Measurements from ENCODE around the gene TXNDC2.

Gene TXNDC2

DNA sequence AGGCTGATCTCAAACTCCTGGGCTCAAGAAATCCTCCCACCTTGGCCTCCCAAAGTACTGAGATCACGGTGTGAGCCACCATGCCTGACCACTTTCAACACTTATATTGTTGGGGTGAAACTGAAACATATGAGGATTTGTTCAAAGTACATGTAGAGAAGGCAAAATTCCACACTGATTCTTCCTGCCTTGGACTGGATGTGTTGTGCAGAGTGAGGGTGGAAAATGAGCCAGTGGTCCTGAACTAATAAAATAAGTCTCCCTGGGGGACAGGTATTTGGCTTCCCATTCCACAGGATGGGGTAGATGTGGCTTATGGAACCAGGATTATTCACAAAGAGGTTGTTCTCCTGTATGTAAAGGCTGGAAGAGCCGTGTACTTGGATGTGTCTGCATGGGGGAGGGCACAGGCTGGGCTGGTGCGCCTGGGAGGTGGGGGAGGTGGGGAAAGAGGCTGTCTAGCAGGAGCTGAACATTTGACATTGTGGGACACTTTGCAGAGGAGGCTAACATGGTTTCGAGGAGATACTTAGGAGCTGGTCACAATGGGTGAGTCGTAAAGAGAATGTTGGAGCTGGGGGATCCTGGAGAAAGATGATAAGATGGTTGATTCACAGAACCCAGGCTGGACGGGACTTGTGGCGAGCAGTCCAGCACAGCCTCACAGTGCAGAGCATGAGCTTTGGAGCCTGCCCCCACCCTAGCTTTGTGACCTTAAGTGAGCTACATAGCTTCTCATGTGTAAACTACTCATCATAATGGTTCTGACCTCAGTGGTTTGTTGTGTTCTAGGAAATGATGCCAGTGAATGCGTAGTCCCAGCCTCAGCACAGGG is at the start of gene TXNDC2:
TXNDC2 (plus strand) TSS at position 804 of the 835 bp plus-strand sequence. CDS start 708 bp downstream, outside the sequence.
- Mint-ChIP-seq H3K4me1 (no peaks in the 10 kb centered on the region), H3K9me3 (no peaks in the 10 kb centered on the region), H3K4me3 (no peak within 1 kb of the TSS), H3K27ac (no peak within 1 kb of the TSS), H3K36me3 (no peaks in the 10 kb centered on the region), H3K27me3 (no peaks in the 10 kb centered on the region)
- no peak for ATAC-seq (ENCODE audit: low read depth)
- DNase-seq (ENCODE audit: low spot score in 2 of 2): no peak

DNA sequence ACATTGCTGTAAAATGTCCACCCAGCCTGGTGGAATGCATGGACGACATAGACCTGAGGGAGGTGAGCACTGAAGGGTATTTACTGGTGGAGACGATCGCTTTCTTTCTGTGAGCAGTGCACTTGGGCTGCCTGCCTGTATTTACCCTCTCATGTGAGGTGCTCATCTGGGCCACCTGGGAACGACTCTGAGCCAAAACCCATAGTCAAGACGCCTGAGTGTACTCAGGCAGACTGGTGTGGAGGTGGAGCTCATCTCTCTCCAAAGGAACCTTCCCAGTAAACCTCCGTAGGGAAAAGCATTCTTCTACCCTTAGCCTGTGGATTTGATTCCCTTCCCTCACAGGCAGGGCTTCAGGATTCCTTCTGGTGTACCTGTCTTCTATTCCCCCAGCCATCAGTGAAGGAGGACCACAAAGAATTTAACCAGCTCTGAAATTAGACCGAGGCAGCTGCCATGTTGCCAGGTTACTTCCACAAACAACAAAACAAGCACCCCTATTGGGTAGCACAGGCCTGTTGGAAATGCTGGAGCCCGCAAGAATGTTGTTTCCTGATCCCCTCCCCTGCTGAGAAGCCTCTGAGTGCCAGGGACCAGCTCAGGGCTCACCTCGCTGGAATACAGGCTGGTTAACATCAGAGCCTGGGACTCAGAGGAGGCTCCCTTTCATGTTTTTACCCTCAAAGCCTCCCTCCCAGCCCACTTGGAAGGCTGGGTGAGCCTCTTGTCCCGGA is 47.5 kb upstream of the TXNDC2 start:
- H3K27ac Mint-ChIP-seq: peak overlapping the region; percentile 26
- no peaks in the 10 kb centered on the region for H3K27me3 Mint-ChIP-seq
- no peak for ATAC-seq (ENCODE audit: low read depth)
- DNase-seq (ENCODE audit: low spot score in 2 of 2): no peak
- H3K4me1 Mint-ChIP-seq: peaks cover 14% of the 10 kb centered on the region
- no peak overlapping the region for H3K4me3 Mint-ChIP-seq
- H3K9me3 Mint-ChIP-seq: peaks cover 7% of the 10 kb centered on the region
- H3K36me3 Mint-ChIP-seq: peaks cover 20% of the 10 kb centered on the region

- H3K4me1 Mint-ChIP-seq: peaks cover 12% of the 10 kb centered on the region
Observed at GRCh38 chr18:9839211-9839610, 46.6 kb upstream of the TXNDC2 start.

DNA sequence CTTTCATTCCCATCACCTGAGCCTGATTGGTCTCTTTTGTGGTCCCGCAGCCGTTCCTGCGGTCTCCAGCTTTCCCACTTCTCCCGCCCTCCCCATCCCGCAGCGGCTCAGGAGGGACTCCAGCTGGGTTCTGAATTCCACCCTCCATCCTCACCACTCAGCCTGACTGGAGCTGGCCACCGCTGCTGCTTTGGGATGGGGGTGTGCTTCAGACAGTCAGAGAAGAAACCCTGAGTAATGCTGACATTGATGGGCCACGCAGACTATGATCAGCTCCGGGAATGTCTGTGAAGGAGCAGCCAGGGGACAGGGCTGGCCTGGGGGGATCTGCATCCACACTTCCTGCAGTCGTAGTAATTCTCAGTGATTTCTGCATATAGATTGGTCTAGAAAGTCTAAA is 45.9 kb upstream of the TXNDC2 start:
- no peak for ATAC-seq (ENCODE audit: low read depth)
- Mint-ChIP-seq H3K27me3 (no peaks in the 10 kb centered on the region), H3K9me3 (peaks cover 7% of the 10 kb centered on the region), H3K4me3 (no peak overlapping the region), H3K36me3 (peaks cover 22% of the 10 kb centered on the region), H3K27ac (no peak overlapping the region), H3K4me1 (peaks cover 12% of the 10 kb centered on the region)
- DNase-seq (ENCODE audit: low spot score in 2 of 2): no peak

More at GRCh38 chr18:9839211-9839610, 46.6 kb upstream of the TXNDC2 start:
- peak overlapping the region; percentile 26 for H3K27ac Mint-ChIP-seq
- H3K36me3 Mint-ChIP-seq: peaks cover 22% of the 10 kb centered on the region
- no peak for DNase-seq (ENCODE audit: low spot score in 2 of 2)
- ATAC-seq (ENCODE audit: low read depth): no peak
- H3K4me3 Mint-ChIP-seq: no peak overlapping the region
- peaks cover 7% of the 10 kb centered on the region for H3K9me3 Mint-ChIP-seq
- H3K27me3 Mint-ChIP-seq: no peaks in the 10 kb centered on the region

DNA sequence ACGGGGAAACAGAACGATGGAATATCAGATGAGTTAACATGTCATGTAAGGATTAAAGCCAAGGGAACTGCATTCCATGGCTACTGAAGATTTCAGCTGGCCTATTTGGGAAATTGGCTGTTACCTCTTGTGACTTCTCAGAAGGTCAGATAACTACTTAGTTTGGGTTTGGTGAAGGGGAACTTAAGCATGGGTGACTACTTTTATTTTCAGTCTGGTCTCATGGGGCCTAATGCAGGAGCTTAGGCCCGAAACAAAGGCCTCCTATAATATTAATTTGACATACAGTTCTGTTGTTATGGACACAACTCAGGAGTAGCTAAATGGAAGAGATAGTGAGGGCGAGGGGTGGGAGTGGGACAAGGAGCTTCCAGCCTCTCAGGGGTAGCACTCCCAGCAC is 44.0 kb upstream of the TXNDC2 start:
- Mint-ChIP-seq H3K27ac (peak overlapping the region; percentile 69), H3K36me3 (peaks cover 22% of the 10 kb centered on the region), H3K4me1 (peaks cover 8% of the 10 kb centered on the region), H3K9me3 (peaks cover 4% of the 10 kb centered on the region), H3K4me3 (no peak overlapping the region), H3K27me3 (no peaks in the 10 kb centered on the region)
- DNase-seq (ENCODE audit: low spot score in 2 of 2) (no peak), ATAC-seq (ENCODE audit: low read depth) (no peak)

DNA sequence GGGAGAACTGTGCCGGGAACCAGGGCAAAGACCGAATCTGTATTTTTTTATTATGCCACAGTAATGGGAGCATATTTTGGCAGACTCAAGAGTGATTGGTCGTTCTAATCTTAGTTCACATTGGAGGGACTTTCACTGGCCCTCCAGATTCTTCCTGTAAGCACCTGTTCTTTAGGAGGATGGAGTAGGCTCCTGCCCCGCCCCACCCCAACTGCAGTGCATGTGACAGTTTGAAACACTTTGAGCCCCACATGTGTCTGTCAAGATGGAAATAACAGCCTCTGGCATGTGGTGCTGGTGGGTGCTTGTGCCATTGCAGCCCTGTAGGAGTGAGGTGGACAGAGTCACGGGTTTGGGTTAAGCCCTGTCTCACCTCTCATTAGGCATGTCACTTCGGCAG is 43.3 kb upstream of the TXNDC2 start:
- DNase-seq (ENCODE audit: low spot score in 2 of 2): no peak
- ATAC-seq (ENCODE audit: low read depth): no peak
- Mint-ChIP-seq H3K4me3 (no peak overlapping the region), H3K27me3 (no peaks in the 10 kb centered on the region), H3K36me3 (peaks cover 21% of the 10 kb centered on the region), H3K9me3 (no peaks in the 10 kb centered on the region), H3K27ac (no peak overlapping the region), H3K4me1 (peaks cover 5% of the 10 kb centered on the region)

- Mint-ChIP-seq H3K9me3 (no peaks in the 10 kb centered on the region), H3K27me3 (no peaks in the 10 kb centered on the region), H3K4me1 (peaks cover 13% of the 10 kb centered on the region), H3K27ac (no peak overlapping the region), H3K36me3 (peaks cover 27% of the 10 kb centered on the region), H3K4me3 (no peak overlapping the region)
- ATAC-seq (ENCODE audit: low read depth) (no peak), DNase-seq (ENCODE audit: low spot score in 2 of 2) (no peak)
Observed at GRCh38 chr18:9845256-9845655, 40.5 kb upstream of the TXNDC2 start.

- peaks cover 31% of the 10 kb centered on the region for H3K36me3 Mint-ChIP-seq
- DNase-seq (ENCODE audit: low spot score in 2 of 2) (no peak), ATAC-seq (ENCODE audit: low read depth) (no peak)
- H3K27me3 Mint-ChIP-seq: no peaks in the 10 kb centered on the region
- H3K9me3 Mint-ChIP-seq: no peaks in the 10 kb centered on the region
- H3K27ac Mint-ChIP-seq: no peak overlapping the region
- peaks cover 13% of the 10 kb centered on the region for H3K4me1 Mint-ChIP-seq
- H3K4me3 Mint-ChIP-seq: no peak overlapping the region
Observed at GRCh38 chr18:9846162-9846925, 39.4 kb upstream of the TXNDC2 start.

- ATAC-seq (ENCODE audit: low read depth): no peak
Observed at GRCh38 chr18:9848170-9848879, 37.4 kb upstream of the TXNDC2 start.

DNA sequence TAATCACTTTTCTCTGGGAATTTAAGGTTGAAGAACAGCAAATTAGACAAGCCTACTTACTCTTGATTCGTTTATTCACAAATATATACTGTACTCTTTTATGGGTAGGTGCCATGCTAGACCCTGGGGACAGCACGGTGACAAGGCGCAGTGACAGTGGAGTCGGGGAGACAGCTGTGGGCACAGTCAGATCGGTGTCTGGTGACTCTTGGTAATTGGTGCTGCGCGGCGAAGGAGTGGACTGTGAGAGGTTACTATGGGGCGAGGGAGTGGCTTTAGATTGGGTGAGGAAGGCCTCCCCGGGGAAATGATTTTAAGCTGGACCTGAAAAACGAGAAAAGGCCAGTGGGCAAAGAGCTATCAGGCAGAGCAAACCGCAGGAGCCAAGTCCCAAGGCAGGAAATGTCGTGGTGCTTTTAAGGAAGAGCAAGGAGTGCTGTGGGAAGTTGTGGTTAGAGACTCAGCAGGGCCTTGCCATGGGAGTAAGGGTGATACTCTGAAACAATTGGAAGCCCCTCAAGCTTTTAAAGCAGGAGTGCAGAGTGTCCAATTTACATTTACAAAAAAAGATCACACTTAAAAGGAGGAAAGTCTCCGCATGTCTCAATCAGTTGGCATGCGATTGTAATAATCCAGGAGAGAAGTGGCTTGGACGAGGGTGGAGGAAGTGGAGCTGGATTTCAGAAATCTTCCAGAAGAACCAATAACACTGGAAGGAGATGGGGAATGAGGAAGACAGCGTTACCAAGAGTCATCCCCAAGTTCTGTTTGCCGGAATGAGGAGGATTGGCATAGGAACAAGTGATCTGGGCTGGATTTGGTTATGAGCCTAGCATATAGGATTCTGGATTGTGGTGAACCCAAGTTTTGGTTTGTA is 36.1 kb upstream of the TXNDC2 start:
- DNase-seq (ENCODE audit: low spot score in 2 of 2) (no peak), ATAC-seq (ENCODE audit: low read depth) (no peak)
- Mint-ChIP-seq H3K4me1 (peaks cover 11% of the 10 kb centered on the region), H3K27ac (no peak overlapping the region), H3K4me3 (no peak overlapping the region), H3K9me3 (no peaks in the 10 kb centered on the region), H3K27me3 (no peaks in the 10 kb centered on the region), H3K36me3 (peaks cover 37% of the 10 kb centered on the region)

More at GRCh38 chr18:9848170-9848879, 37.4 kb upstream of the TXNDC2 start:
- no peak for DNase-seq (ENCODE audit: low spot score in 2 of 2)
- H3K9me3 Mint-ChIP-seq: no peaks in the 10 kb centered on the region
- no peaks in the 10 kb centered on the region for H3K27me3 Mint-ChIP-seq
- peaks cover 36% of the 10 kb centered on the region for H3K36me3 Mint-ChIP-seq
- no peak overlapping the region for H3K4me3 Mint-ChIP-seq
- no peak overlapping the region for H3K27ac Mint-ChIP-seq
- peaks cover 8% of the 10 kb centered on the region for H3K4me1 Mint-ChIP-seq

- Mint-ChIP-seq H3K36me3 (peaks cover 38% of the 10 kb centered on the region), H3K27ac (no peak overlapping the region), H3K4me3 (no peak overlapping the region), H3K27me3 (no peaks in the 10 kb centered on the region), H3K9me3 (no peaks in the 10 kb centered on the region), H3K4me1 (peaks cover 13% of the 10 kb centered on the region)
- ATAC-seq (ENCODE audit: low read depth) (no peak), DNase-seq (ENCODE audit: low spot score in 2 of 2) (no peak)
Observed at GRCh38 chr18:9850309-9850708, 35.5 kb upstream of the TXNDC2 start.

- Mint-ChIP-seq H3K27ac (no peak overlapping the region), H3K9me3 (no peaks in the 10 kb centered on the region), H3K36me3 (peaks cover 36% of the 10 kb centered on the region), H3K4me1 (peaks cover 18% of the 10 kb centered on the region), H3K27me3 (no peaks in the 10 kb centered on the region), H3K4me3 (no peak overlapping the region)
- ATAC-seq (ENCODE audit: low read depth): no peak
- DNase-seq (ENCODE audit: low spot score in 2 of 2): no peak
Observed at GRCh38 chr18:9851511-9851910, 34.3 kb upstream of the TXNDC2 start.

All from memory B cell (primary cell).